ENCODE results near the gene HK1.

GRCh38 chr10:69362471-69362954 lies 84.2 kb downstream of the HK1 start:
- TF ChIP-seq POLR2A (IDR thresholded peaks at IDR 0.05; ENCODE audit: low read length), result no peak
- no peak for TF ChIP-seq GATA1 (IDR thresholded peaks at IDR 0.05; ENCODE audit: low read depth, low read length)
